Dedifferentiated amniotic fluid mesenchymal stem cell (primary cell): ENCODE results near the gene IMMP2L.

ENCODE experiments used
- DNase-seq: peaks from one replicate; pipeline ENCODE4 v3.0.0-alpha.2; 2016; ENCODE audit errors: extremely low spot score

IMMP2L gene

GRCh38 chr7:111103678-111104274 lies 458.5 kb downstream of the IMMP2L start:
- DNase-seq: no peak

- no peak for DNase-seq
Observed at GRCh38 chr7:111103136-111103535, 459.2 kb downstream of the IMMP2L start.

- no peak for DNase-seq
Observed at GRCh38 chr7:111101856-111102646, 460.2 kb downstream of the IMMP2L start.

- no peak for DNase-seq
Observed at GRCh38 chr7:111098926-111099250, 463.4 kb downstream of the IMMP2L start.

- no peak for DNase-seq
Observed at GRCh38 chr7:111098011-111098925, 464.0 kb downstream of the IMMP2L start.

- no peak for DNase-seq
Observed at GRCh38 chr7:111096997-111097396, 465.3 kb downstream of the IMMP2L start.

- DNase-seq: no peak
Observed at GRCh38 chr7:111094419-111094818, 467.9 kb downstream of the IMMP2L start.

GRCh38 chr7:111093496-111093895 lies 468.8 kb downstream of the IMMP2L start:
- DNase-seq: no peak

- DNase-seq: no peak
Observed at GRCh38 chr7:111092406-111093236, 469.7 kb downstream of the IMMP2L start.

- DNase-seq: no peak
Observed at GRCh38 chr7:111091593-111092358, 470.5 kb downstream of the IMMP2L start.

GRCh38 chr7:111090846-111091245 lies 471.4 kb downstream of the IMMP2L start, which contains the start of gene LRRN3:
Gene LRRN3, plus strand, starts transcription at chr7:111091127. Its CDS starts 31,646 bp downstream, at chr7:111122773.
- peak; percentile 69 for DNase-seq

- peak; percentile 67 for DNase-seq
Observed at GRCh38 chr7:111089822-111090426, 472.4 kb downstream of the IMMP2L start.

GRCh38 chr7:111088328-111088727 lies 474.0 kb downstream of the IMMP2L start:
- no peak for DNase-seq

- no peak for DNase-seq
Observed at GRCh38 chr7:111086532-111086931, 475.8 kb downstream of the IMMP2L start.

GRCh38 chr7:111085356-111085755 lies 476.9 kb downstream of the IMMP2L start:
- DNase-seq: no peak

GRCh38 chr7:111083413-111083812 lies 478.9 kb downstream of the IMMP2L start:
- DNase-seq: peak; percentile 89

- DNase-seq: peak; percentile 44
Observed at GRCh38 chr7:111082351-111082750, 479.9 kb downstream of the IMMP2L start.

- no peak for DNase-seq
Observed at GRCh38 chr7:111081546-111082267, 480.6 kb downstream of the IMMP2L start.

- no peak for DNase-seq
Observed at GRCh38 chr7:111080495-111081105, 481.7 kb downstream of the IMMP2L start.
